OCI-LY3 (cell line): ENCODE results near the gene WTIP.
"Not testable (repeated sequence)": the region's sequence is repeated elsewhere in the genome, so short reads cannot be mapped to it uniquely, and the experiment has no call there.

Source experiments
- EZH2phosphoT487 ChIP-seq: fragments of 200-600 bp; shearing (Covaris generic); IDR thresholded peaks from 2 replicates; pipeline ENCODE4 v1.6.1; 2018; ENCODE audit warnings: antibody characterized with exemption, mixed run types, low read depth
- TF ChIP-seq, protein P1 (sequence below): fragments of 200-600, 300-600 bp; sonication (generic); IDR thresholded peaks from 2 replicates; pipeline ENCODE4 v1.5.1; 2014; ENCODE audit warnings: antibody characterized with exemption, low read length, low read depth

DNA sequence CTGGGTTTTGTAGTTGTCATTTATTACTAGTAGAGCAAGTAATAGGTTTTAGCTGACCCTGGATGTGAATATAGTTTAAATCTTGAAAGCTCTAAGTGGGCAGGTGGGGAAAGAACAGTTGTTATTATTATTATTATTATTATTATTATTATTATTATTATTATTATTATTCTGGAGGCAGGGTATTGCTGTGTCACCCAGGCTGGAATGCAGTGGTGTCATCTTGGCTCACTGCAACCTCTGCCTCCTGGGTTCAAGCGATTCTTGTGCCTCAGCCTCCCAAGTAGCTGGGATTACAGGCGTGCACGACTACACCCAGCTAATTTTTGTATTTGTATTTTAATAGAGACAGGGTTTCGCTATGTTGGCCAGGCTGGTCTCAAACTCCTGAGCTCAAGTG, 3.1 kb upstream of the WTIP start:
- TF ChIP-seq, protein P1, sequence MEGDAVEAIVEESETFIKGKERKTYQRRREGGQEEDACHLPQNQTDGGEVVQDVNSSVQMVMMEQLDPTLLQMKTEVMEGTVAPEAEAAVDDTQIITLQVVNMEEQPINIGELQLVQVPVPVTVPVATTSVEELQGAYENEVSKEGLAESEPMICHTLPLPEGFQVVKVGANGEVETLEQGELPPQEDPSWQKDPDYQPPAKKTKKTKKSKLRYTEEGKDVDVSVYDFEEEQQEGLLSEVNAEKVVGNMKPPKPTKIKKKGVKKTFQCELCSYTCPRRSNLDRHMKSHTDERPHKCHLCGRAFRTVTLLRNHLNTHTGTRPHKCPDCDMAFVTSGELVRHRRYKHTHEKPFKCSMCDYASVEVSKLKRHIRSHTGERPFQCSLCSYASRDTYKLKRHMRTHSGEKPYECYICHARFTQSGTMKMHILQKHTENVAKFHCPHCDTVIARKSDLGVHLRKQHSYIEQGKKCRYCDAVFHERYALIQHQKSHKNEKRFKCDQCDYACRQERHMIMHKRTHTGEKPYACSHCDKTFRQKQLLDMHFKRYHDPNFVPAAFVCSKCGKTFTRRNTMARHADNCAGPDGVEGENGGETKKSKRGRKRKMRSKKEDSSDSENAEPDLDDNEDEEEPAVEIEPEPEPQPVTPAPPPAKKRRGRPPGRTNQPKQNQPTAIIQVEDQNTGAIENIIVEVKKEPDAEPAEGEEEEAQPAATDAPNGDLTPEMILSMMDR: not testable (repeated sequence)
- TF ChIP-seq EZH2phosphoT487: not testable (repeated sequence)
